Subcutaneous adipose tissue (tissue), 4 donors: ENCODE results near the gene SEC14L5. TPM values are rescaled to one million over a fixed set of nuclear protein-coding genes. Genes with fewer than 3 reads are reported as not detected.

Source experiments
- total RNA-seq, 4 donors: library from RNA; depleted of rRNA; stranded (reverse); fragments of >200 nt; gene quantifications; one replicate each; pipeline ENCODE4 v1.1.0, GENCODE V29; 2016
- TF ChIP-seq, protein P1 (sequence below): fragments of 450-650 bp; IDR thresholded peaks from one replicate; pipeline ENCODE4 v1.5.1; 2016; ENCODE audit warnings: low read depth, mild to moderate bottlenecking, control low read depth, antibody characterized with exemption, moderate library complexity

SEC14L5 gene
- total RNA-seq, 4 donors from 2014 or later, result 0.33 to 0.68 (median 0.61) TPM

DNA sequence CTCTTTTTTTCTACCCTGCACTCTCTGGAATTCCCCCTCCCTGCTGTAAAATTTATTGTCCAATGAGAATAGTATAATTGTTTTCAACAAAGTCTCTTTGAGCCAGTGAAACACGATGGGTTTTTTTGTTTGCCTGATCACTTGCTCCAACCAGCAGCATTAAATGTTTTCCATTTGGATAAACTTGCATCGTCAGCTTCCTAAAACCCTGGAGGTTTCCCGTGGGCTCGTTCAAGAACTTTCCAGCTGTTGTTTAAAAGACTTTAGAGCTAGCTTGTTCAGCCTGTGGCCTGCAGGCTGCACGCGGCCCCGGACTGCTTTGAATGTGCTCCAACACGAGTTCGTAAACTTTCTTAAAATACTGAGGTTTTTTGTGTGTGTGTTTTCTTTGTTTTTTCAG, 60.7 kb downstream of the SEC14L5 start:
- TF ChIP-seq, protein P1, sequence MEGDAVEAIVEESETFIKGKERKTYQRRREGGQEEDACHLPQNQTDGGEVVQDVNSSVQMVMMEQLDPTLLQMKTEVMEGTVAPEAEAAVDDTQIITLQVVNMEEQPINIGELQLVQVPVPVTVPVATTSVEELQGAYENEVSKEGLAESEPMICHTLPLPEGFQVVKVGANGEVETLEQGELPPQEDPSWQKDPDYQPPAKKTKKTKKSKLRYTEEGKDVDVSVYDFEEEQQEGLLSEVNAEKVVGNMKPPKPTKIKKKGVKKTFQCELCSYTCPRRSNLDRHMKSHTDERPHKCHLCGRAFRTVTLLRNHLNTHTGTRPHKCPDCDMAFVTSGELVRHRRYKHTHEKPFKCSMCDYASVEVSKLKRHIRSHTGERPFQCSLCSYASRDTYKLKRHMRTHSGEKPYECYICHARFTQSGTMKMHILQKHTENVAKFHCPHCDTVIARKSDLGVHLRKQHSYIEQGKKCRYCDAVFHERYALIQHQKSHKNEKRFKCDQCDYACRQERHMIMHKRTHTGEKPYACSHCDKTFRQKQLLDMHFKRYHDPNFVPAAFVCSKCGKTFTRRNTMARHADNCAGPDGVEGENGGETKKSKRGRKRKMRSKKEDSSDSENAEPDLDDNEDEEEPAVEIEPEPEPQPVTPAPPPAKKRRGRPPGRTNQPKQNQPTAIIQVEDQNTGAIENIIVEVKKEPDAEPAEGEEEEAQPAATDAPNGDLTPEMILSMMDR, result no peak

DNA sequence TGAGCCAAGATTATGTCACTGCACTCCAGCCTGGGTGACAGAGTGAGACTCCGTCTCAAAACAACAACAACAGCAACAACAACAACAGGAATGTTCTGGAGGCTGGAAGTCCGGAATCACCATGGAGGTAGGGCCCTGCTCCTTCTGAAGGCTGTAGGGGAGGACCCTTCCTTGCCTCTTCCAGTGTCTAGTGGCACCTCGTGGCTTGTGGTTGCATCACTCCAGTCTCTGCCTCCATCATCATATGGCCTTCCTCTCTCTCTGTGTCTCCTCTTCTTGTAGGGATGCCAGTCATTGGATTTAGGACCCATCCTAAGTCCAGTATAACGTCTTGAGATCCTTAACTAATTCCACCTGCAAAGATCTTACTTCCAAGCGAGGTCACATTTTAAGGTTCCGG, 61.6 kb downstream of the SEC14L5 start:
- TF ChIP-seq, protein P1, result no peak

DNA sequence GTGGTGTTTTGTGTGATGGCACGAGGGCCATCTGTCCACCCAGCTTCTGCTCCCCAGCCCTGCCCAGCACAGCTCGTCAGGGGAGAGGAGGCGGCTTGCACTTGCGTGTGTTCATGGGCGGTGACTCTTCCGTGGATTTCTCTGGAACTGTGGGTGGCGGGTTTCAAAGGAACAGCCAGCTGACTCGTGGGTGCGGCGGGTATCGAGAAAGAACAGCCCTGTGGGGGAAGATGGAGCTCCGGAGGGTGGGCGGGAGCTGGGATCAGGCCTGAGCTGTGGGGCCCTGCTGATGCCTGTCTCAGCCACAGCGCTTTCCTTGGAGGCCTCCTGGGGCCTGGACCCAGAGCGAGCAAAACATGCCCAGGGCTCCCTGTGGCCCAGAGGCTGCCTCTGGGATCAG, 62.4 kb downstream of the SEC14L5 start:
- TF ChIP-seq, protein P1, result no peak

DNA sequence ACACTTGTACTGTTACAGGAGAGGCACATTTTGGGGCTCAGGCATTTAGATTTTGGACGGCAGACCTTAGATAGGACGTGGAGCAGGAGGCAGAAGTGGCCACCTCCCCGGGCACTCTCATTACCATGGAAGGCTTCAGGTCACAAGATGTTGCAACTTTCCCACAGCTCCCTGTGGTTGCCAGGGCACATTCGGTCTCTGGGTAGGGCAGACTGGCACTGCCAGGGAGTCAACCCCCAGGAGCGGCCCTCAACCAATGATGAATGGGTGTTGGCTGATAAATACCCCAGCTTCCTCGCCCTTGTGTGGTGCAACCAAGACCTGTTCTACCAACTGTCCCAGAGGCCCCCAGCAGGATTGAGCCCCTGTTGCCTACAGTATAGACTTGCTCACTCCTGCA, 64.4 kb downstream of the SEC14L5 start:
- TF ChIP-seq, protein P1, result no peak

DNA sequence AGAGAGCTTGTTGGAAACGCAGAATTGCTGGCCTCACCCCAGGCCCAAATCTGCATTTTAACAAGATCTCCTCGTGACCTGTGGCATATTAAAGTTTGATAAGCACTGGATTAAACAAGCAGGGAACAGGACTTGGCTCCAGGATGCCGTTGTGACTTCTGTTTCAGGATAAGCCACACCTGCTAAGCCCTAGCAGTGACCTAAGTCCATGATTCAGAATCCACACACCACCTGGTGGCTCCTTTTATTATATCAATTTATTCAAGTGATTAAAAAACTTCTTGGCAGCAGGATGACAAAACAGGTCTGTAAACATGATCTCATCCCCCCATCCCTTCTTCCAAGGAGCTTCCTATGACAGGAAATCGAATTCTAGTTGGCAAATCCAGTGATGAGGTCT, 66.5 kb downstream of the SEC14L5 start:
- TF ChIP-seq, protein P1, result no peak

DNA sequence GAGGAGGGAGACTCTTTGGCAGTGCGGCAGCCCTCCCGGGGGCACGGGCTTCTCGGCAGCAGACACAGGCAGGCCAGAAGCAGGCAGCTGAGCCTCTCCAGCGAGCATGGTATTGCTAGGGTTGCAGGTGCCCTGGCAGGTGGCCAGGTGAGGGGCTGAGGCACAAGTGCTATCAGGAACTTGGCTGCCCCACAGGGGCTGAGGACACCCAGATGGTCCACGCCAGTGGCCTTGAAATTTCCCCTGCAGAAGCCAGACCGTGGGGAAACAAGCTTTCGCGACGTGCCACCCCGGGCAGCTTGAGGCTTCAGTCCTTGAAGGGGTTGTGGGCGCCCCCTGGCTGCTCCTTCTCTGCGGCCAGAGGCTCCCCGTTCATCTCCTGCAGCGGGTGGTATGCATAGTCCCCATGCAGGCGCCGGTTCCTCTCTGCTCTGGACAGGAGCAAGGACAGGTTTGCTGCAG, 67.1 kb downstream of the SEC14L5 start:
- TF ChIP-seq, protein P1, result no peak

DNA sequence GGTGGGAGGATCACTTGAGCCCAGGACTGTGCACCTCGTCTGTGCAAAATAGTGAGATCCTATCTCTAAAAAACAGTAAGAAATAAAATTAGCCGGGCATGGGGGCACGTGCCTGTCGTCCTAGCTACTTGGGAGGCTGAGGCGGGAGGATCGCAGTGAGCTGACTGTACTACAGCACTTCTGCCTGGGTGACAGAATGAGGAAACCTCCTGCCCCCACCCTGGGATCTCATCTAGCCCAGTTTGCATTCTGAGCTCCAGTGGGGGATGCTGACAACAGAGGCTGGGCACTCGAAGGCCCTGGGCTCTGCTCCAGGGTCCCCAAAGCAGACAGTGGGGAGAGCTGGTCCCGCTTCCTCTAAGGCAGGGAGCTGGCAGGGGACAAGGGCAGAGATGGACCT, 68.5 kb downstream of the SEC14L5 start:
- TF ChIP-seq, protein P1, result no peak

DNA sequence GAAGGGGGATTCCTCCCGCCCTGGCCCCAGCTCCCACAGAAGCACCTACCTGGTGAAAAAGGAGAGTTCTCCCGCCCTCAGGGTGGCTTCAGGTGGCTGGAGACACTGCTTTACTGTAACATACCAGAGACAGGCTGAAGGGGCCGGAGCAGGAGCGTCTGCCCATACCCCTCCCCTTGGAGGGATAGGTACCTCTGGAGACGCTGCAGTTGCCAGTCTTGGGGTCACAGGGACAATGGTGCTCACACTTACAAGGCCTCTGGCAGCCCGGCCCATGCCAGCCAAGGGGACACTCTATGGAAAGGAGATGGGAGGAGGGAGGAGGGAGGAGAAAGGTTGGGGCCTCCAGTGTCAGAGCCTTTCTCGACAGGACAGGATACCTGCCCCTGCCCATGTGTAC, 69.0 kb downstream of the SEC14L5 start:
- TF ChIP-seq, protein P1, result no peak
